H1 (cell line): ENCODE measurements around the gene LY86. TPM values are rescaled to one million over a fixed set of nuclear protein-coding genes. Genes with fewer than 3 reads are reported as not detected.

Source experiments
- ATF3 ChIP-seq: IDR thresholded peaks from 2 replicates; pipeline ENCODE4 v1.6.1; 2011; ENCODE audit warnings: low read depth, mild to moderate bottlenecking, low read length; ENCODE audit not compliant: insufficient read depth
- CBX8 ChIP-seq: fragments of 300-800, 300-1000 bp; sonication (generic); IDR thresholded peaks from 2 replicates; pipeline ENCODE4 v1.7.1; 2016; ENCODE audit warnings: low read depth, low read length, borderline replicate concordance
- E2F6 ChIP-seq: IDR thresholded peaks from 2 replicates; pipeline ENCODE4 v1.6.1; 2012; ENCODE audit warnings: inconsistent platforms
- EZH2 ChIP-seq: fragments of 200-600 bp; sonication (generic); IDR thresholded peaks from 2 replicates; pipeline ENCODE4 v1.7.1; 2012; ENCODE audit warnings: low read depth, mild to moderate bottlenecking, moderate library complexity, low read length, inconsistent platforms; ENCODE audit not compliant: severe bottlenecking
- HDAC2 ChIP-seq, 2 experiments: fragments of 300-600 bp in 1 of 2; sonication (generic) in 1 of 2; IDR thresholded peaks; 2 replicates each; pipeline ENCODE4 v1.6.1; 2011 to 2012; ENCODE audit warnings: low read depth in 2 of 2, low read length in 2 of 2, mild to moderate bottlenecking in 2 of 2, moderate library complexity in 2 of 2, borderline replicate concordance in 1 of 2, inconsistent platforms in 1 of 2
- KDM5A ChIP-seq: fragments of 200-600 bp; IDR thresholded peaks from 2 replicates; pipeline ENCODE4 v1.7.1; 2012; ENCODE audit warnings: mild to moderate bottlenecking, low read length, inconsistent platforms, mixed read lengths
- SIX5 ChIP-seq: IDR thresholded peaks from 2 replicates; pipeline ENCODE4 v1.6.1; 2011; ENCODE audit warnings: mild to moderate bottlenecking, low read depth, low read length
- YY1 ChIP-seq: IDR thresholded peaks from 2 replicates; pipeline ENCODE4 v1.6.1; 2011; ENCODE audit warnings: low read depth, mild to moderate bottlenecking, low read length
- polyA plus RNA-seq, 7 experiments: library from polyadenylated mRNA; depleted of rRNA in 3 of 7; stranded (reverse) in 5 of 7; unstranded in 2 of 7; fragments of >200 nt in 5 of 7; fragments of 200-250 nt in 2 of 7; gene quantifications; 1 replicate in 5 of 7; 2 replicates in 1 of 7; 4 replicates in 1 of 7; pipeline versions ENCODE4 v1.2.1 to v1.2.3, GENCODE V29; 2011 to 2013; ENCODE audit warnings: missing spikeins in 2 of 7, mixed read lengths in 2 of 7
- total RNA-seq: library from RNA; stranded (reverse); fragmentation: NEBNext Ultra II Directional; extraction: Animal tissue kit (Norgen Biotek cat#: 25700); gene quantifications from 2 replicates; pipeline ENCODE4 v1.2.1, GENCODE V29; 2021

Gene LY86
- total and polyA plus RNA-seq, 2 of the 8 experiments (the other 6 are each of a cell fraction or from before 2014, with no cell fraction given), result not detected

GRCh38 chr6:6559994-6560570, 28.4 kb upstream of the LY86 start (continued):
- TF ChIP-seq ATF3, result no peak
- TF ChIP-seq EZH2, result no peak
- TF ChIP-seq KDM5A, result no peak
- no peak for TF ChIP-seq YY1
- TF ChIP-seq E2F6, result no peak
- TF ChIP-seq SIX5, result no peak
- no peak for TF ChIP-seq HDAC2 (IDR thresholded peaks at IDR 0.05; ENCODE audit: borderline replicate concordance in 1 of 2, low read depth in 2 of 2, low read length in 2 of 2)
- no peak for TF ChIP-seq CBX8
